DMS114 treated with DMSO at 0.1 percent for 48 hours (cell line): ENCODE measurements around the gene SMTN.
A peak's percentile ranks its signal among the peaks of the same experiment; 100 is the strongest.
"Not testable (repeated sequence)": the region's sequence is repeated elsewhere in the genome, so short reads cannot be mapped to it uniquely, and the experiment has no call there.

Source experiments
- DNase-seq: peaks from one replicate; lab custom pipeline; 2025; ENCODE audit not compliant: unreplicated experiment; lab: John Stamatoyannopoulos, UW

SMTN gene

DNA sequence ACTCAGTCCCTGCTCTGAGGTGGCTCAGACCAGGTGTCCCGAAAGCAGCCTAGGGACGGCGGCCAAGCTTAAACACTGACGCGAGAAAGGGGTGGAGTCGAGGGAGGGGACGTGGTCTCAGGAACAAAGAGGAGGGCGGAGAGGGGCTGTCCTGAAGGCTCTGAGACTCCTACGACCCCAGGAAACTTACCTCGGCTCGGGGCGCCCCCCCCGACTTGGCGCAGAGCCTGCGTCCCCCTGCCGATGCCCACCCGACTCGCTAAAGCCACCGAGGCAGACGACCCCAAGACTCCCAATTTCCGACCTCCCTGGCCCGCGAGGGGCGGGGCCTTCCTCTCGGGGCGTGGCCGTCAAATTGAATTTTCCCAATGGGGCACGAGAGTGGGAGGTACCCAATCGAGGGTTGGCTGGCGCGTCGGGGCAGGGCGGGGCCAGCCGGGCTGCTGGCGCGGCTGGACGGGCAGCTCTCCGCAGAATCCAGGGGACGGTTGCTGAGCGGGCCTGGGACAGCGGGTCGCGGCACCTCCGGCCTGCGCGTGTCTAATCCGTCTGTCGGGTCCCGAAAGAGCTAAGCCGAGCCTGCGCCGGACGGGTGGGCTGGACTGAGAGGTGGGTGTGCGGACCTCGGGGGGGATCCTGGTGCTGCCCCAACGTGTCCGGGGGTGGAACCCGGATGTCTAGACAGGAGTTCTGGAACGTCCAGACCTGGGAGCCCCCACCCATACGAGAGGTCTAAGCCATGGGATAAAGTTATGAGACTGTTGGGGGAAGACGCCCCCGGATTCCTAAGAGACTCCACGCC is at the start of gene SMTN:
TSS of gene SMTN (plus strand) at position 471 of the 802 bp plus-strand sequence. CDS start 1,941 bp downstream, outside the sequence.
- DNase-seq = peak; percentile 84

DNA sequence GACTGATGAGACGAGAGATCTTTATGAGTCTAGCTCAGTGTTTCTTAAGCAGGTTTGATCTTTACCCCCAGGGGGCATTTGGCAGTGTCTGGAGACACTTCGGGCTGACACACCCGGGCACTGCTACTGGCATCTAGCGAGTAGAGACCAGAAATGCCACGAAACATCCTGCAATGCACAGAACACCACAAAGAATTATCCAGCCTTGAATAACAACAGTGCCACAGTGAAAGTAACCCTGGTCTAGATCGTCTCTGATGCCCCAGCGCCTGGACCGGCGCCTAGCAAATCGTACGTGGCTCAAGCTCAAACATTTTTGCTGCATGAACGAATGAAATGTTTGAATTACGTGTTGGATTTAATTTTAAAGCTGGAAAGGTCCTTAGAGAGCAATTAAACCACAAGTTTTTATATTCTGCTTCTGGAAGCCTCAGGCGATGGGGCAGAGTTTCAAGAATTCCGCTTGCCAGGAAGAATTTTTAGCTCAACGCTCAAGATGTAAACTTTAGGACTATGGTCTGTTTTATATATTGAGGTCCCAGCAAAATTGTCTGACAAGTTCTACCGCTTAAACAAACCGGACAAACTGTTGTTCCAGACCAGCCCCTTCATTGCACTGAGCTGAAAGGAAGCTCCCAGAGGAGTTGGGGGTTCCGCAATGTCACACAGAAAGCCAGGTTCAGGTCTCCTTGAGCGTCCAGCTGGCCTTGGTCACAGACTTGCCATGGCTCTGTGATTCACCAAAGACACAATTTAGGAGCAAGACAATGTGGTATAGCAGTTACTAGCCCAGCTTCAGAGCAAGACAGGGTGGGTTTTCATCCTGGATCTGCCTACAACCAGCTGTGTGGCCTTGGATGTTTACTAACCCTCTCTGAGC is 44.2 kb upstream of the SMTN start:
- no peak for DNase-seq

- DNase-seq = no peak
Observed at GRCh38 chr22:31038686-31039085, 42.4 kb upstream of the SMTN start.

DNA sequence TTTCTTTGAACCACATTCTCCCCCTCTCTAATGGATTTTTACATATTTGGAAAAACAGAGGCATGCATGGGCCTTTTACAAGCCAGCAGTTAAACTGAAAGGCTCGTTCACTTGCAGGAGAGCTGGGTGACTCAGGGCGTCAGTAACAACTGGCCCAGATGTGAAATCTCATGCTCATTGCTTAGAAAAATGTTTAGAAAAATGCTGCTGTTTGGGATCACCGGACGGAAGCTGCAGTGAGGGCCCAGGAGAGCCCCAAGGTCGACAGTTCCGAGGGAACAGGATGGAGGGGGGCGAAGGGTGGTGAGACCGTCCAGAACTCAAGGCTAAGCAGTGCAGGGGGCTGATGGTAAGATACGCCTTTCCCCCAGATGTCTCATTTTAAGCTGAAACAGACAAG is 41.7 kb upstream of the SMTN start:
- DNase-seq = no peak

DNA sequence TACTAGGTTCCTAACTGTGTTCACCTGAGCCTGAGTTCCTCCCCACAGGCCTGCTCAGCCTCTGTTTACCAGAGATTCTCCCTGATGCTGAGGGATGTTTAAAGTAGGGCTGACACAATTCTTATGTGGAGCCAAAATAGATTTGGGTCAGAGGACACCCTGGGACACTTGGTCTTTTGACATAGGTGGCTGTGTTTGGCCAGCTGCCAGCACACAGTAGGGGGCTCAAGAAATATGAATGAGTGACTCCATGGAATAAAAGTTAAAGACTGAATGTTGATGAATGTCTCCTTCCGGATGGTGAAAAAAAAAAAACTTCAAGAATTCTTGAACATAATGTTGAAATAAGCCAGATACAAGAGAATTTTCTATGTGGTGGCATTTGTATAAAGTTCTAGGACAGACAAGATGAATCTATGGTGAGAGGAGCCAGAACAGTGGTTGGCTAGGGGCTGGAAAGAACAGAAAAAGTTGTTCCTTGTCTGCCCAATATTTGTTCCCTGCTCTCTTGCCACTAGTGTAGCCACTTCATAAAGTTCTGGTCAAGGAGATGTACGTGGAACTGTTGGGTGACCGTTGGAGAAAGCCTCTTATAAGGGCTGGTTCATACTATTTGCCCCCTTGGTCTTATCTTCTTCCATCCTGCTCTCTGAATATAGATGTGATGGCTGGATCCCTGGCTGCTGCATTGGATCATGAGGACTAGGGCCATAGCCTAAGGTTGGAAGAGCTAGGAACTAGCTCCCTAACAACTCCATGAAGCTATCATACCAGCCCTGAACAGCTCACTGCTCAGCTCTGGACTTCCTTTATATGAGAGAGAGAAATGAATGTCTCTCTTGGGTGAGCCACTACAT is 40.3 kb upstream of the SMTN start:
- DNase-seq = no peak

DNA sequence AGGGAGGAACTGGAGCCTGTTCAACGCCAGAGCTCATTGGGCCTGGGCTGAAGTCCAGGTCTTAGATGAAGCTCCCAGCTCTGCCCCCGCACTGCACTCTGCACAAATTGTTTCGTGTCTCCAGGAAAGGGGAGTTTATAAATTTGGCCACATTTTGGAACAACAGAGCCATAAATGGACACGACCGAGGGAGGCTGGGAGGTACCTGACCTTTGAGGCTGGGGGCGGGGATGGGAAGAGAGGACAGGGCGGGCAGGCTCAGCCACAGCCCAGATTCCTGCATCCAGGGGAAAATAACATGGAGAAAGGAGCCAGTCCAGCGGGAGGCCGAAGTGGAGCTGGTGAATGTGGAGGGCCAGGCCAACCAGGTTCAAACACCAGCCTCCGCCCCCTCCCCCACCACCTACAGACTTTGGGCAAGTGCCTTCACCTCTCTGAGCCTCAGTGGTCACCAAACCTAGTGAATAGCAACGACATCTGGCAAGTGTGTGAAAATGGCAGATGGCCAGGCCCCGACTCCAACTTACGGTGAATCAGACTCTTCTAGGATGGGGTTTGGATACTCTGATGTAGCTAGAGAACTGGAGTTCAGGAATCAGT is 36.8 kb upstream of the SMTN start:
- no peak for DNase-seq

GRCh38 chr22:31045900-31046538 is 35.1 kb upstream of the SMTN start:
- DNase-seq = no peak

DNA sequence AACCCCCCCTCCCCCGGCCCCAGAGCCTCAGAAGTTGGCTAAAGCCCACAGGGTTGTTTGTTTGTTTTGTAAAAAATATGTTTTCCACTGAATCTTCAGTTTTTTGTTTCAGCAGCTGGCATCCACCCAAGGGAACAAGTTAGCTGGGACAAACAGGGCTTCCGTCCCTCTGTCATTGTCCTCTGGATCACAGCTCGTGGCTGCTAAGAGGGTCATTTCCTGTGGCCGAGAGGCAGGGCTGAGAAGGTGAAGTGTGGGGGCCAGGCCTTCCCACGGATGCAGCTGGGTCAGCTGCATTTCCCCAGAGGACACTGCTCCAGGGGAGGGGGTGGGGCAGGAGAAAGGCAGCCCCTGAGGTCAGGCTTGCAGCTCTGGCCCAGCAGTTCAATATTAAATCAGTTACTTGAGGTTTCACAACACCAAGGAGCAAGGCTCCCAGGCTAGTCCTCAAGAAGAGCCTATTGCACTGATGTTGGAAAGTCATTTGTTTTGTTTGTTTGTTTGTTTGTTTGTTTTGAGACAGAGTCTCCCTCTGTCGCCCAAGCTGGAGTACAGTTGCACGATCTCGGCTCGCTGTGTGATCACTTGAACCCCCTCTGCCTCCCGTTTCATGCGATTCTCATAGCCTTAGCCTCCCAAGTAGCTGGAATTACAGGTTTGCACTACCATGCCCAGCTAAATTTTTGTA is 34.4 kb upstream of the SMTN start:
- no peak for DNase-seq

DNA sequence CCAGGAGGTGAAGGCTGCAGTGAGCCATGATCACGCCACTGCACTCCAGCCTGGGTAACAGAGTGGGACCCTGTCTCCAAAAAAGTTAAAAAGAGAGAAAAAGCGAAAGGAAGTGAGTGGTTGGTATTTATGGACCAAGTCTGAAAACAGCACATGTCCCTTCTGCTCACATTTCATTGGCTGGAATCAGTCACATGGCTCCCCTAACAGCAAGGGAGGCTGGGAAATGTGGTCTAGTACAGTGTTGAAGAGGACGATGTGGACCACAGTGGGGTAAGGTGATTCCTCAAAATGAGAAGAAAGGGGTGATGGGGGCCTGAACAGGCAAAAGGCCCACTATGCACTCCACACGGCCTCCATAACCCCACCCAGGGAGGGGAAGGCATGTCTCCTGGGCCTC is 32.5 kb upstream of the SMTN start:
- DNase-seq = no peak

- DNase-seq = no peak
Observed at GRCh38 chr22:31049815-31050420, 31.2 kb upstream of the SMTN start.

- no peak for DNase-seq
Observed at GRCh38 chr22:31055117-31055634, 25.9 kb upstream of the SMTN start.

- no peak for DNase-seq
Observed at GRCh38 chr22:31055635-31056159, 25.4 kb upstream of the SMTN start.

- no peak for DNase-seq
Observed at GRCh38 chr22:31056986-31057599, 24.0 kb upstream of the SMTN start.

GRCh38 chr22:31059663-31060062 is 21.5 kb upstream of the SMTN start:
- DNase-seq = not testable (repeated sequence)

DNA sequence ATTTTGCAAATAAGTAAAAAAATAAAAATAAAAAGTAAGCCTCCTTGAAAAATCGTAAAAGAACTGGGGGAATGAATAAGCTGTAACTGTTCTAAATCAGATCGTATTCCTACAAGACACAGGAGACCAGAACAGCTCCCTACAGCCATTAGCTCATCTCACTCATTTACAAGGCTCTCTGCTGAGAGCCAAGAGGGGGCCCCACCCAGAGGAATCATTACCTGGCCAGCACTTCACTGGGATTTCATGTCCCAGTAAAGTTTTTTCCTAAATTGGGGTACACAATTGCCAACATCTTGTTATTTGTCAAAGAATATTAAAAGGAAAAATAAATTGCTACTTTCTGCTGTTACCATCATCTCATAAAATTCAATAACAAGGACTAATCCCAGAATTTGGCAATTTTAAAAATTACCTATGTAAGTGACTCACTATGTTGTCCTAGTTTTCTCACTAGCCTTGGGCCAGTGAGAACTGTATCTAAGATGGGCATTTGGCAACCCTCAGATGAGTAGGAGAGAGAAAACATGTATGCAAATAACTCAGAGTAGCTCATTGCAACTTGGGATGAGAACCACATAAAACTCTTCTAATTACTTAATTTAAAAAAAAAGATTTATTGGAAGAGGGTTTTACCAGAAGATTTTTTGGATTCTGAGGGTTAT is 18.4 kb upstream of the SMTN start:
- no peak for DNase-seq

- no peak for DNase-seq
Observed at GRCh38 chr22:31064369-31064768, 16.7 kb upstream of the SMTN start.

DNA sequence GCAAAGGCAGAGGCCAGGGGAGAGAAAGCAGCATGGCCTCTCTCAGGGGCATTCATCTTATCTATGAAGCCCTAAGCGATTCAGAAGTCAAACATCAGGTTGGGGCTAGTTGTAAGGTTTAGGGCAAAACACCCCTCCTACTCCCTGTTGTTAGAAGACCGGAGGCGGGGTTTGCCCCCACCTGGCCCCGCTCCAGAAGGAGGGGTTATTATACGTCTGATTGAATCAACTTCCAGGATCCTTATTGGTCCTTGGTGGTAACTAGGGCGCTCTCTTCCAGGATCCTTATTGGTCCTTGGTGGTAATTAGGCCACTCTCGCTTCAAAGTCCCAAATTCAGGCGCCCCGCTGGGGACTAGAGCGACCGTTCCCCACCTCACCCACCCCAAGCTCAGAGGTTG is 12.1 kb upstream of the SMTN start:
- DNase-seq = no peak
